Measurements from ENCODE around the gene FAM136A. TPM values are rescaled to one million over a fixed set of nuclear protein-coding genes. Genes with fewer than 3 reads are reported as not detected.

Gene FAM136A
- total RNA-seq, 2 experiments from 2014 or later: 63.0 to 68.9 TPM

- ATAC-seq: no peak
- CTCF ChIA-PET: interaction anchor here (1.5 to 5.3 kb wide), 2 partner anchors 11 to 26 kb away, joined by 6 to 33 read pairs; no protein-coding TSS in a partner anchor
- no peaks in the 10 kb centered on the region for H3K4me1 Mint-ChIP-seq (ENCODE audit: low read depth)
- H3K27me3 Mint-ChIP-seq: no peaks in the 10 kb centered on the region
- H3K9me3 Mint-ChIP-seq: no peaks in the 10 kb centered on the region
- TF ChIP-seq, protein P1, sequence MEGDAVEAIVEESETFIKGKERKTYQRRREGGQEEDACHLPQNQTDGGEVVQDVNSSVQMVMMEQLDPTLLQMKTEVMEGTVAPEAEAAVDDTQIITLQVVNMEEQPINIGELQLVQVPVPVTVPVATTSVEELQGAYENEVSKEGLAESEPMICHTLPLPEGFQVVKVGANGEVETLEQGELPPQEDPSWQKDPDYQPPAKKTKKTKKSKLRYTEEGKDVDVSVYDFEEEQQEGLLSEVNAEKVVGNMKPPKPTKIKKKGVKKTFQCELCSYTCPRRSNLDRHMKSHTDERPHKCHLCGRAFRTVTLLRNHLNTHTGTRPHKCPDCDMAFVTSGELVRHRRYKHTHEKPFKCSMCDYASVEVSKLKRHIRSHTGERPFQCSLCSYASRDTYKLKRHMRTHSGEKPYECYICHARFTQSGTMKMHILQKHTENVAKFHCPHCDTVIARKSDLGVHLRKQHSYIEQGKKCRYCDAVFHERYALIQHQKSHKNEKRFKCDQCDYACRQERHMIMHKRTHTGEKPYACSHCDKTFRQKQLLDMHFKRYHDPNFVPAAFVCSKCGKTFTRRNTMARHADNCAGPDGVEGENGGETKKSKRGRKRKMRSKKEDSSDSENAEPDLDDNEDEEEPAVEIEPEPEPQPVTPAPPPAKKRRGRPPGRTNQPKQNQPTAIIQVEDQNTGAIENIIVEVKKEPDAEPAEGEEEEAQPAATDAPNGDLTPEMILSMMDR (IDR thresholded peaks at IDR 0.05): no peak
- POLR2A ChIA-PET: no interaction called here
- no peak for DNase-seq
- H3K4me3 Mint-ChIP-seq: no peak overlapping the region
- no peak overlapping the region for H3K27ac Mint-ChIP-seq
- H3K36me3 Mint-ChIP-seq (ENCODE audit: low read depth): no peaks in the 10 kb centered on the region
- intact Hi-C loops (cut with micrococcal nuclease): no loop called here
These were observed 28.6 kb upstream of the FAM136A start for GRCh38 chr2:70330476-70330875.

- H3K27me3 Mint-ChIP-seq: no peaks in the 10 kb centered on the region
- POLR2A ChIA-PET: no interaction called here
- no peaks in the 10 kb centered on the region for H3K36me3 Mint-ChIP-seq (ENCODE audit: low read depth)
- ATAC-seq (no peak), DNase-seq (no peak)
- no peak overlapping the region for H3K27ac Mint-ChIP-seq
- CTCF ChIA-PET: interaction anchor here (1.0 to 5.3 kb wide), 3 partner anchors 12 to 289 kb away, joined by 3 to 33 read pairs (median 6); no protein-coding TSS in a partner anchor
- H3K9me3 Mint-ChIP-seq: no peaks in the 10 kb centered on the region
- TF ChIP-seq, protein P1 (IDR thresholded peaks at IDR 0.05): no peak
- no peak overlapping the region for H3K4me3 Mint-ChIP-seq
- intact Hi-C loops (cut with micrococcal nuclease): no loop called here
- no peaks in the 10 kb centered on the region for H3K4me1 Mint-ChIP-seq (ENCODE audit: low read depth)
These were observed 27.2 kb upstream of the FAM136A start for GRCh38 chr2:70328921-70329561.

DNA sequence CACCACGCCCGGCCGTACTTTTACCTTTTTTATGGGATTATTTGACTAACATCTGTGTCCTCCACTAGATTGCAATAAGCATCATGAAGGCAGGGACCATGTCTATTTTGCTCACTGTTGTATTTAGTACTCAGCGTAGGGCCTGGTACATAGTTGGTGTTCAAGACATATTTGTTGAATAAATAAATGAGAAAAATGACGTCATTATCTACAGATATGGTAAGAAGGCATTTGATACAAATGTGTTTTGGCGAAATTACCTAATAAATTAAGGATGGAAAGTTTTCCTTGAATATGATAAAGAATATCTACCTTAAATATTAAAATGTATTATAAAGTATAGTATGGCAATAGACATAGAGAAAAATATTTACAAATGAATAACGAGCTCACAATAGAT, 24.0 kb upstream of the FAM136A start:
- TF ChIP-seq, protein P1 (IDR thresholded peaks at IDR 0.05): no peak
- no peak for ATAC-seq
- Mint-ChIP-seq H3K4me1 (ENCODE audit: low read depth) (peaks cover 4% of the 10 kb centered on the region), H3K27ac (no peak overlapping the region), H3K9me3 (no peaks in the 10 kb centered on the region), H3K36me3 (ENCODE audit: low read depth) (no peaks in the 10 kb centered on the region), H3K4me3 (no peak overlapping the region), H3K27me3 (peaks cover 4% of the 10 kb centered on the region)
- ChIA-PET CTCF (no interaction called here), POLR2A (no interaction called here)
- intact Hi-C loops (cut with micrococcal nuclease): no loop called here
- DNase-seq: no peak

- POLR2A ChIA-PET: no interaction called here
- Mint-ChIP-seq H3K4me3 (no peak overlapping the region), H3K27me3 (peaks cover 4% of the 10 kb centered on the region), H3K9me3 (no peaks in the 10 kb centered on the region), H3K36me3 (ENCODE audit: low read depth) (no peaks in the 10 kb centered on the region), H3K4me1 (ENCODE audit: low read depth) (peaks cover 4% of the 10 kb centered on the region), H3K27ac (no peak overlapping the region)
- DNase-seq (no peak), ATAC-seq (peak; percentile 27)
- intact Hi-C loops (cut with micrococcal nuclease): no loop called here
- CTCF ChIA-PET: interaction anchor here (1.2 to 2.4 kb wide), 3 partner anchors 18 kb away, joined by 6 to 11 read pairs (median 10); no protein-coding TSS in a partner anchor
- TF ChIP-seq, protein P1 (IDR thresholded peaks at IDR 0.05): no peak
These were observed 20.7 kb upstream of the FAM136A start for GRCh38 chr2:70322518-70322917.

- no peak overlapping the region for H3K4me3 Mint-ChIP-seq
- no peaks in the 10 kb centered on the region for H3K36me3 Mint-ChIP-seq (ENCODE audit: low read depth)
- H3K27ac Mint-ChIP-seq: no peak overlapping the region
- peaks cover 9% of the 10 kb centered on the region for H3K4me1 Mint-ChIP-seq (ENCODE audit: low read depth)
- intact Hi-C loops (cut with micrococcal nuclease): no loop called here
- CTCF ChIA-PET: interaction anchor here (0.8 to 2.4 kb wide), 3 partner anchors 11 to 20 kb away, joined by 3 to 11 read pairs (median 10); no protein-coding TSS in a partner anchor
- ATAC-seq: no peak
- no peak for DNase-seq
- POLR2A ChIA-PET: no interaction called here
- no peaks in the 10 kb centered on the region for H3K9me3 Mint-ChIP-seq
- H3K27me3 Mint-ChIP-seq: peaks cover 4% of the 10 kb centered on the region
- TF ChIP-seq, protein P1 (IDR thresholded peaks at IDR 0.05): no peak
These were observed 19.5 kb upstream of the FAM136A start for GRCh38 chr2:70321370-70321769.

Data from activated CD8-positive, alpha-beta T cell treated with anti-CD3 and anti-CD28 coated beads for 36 hours (primary cell).